ENCODE measurements around the gene SORBS2.

The SORBS2 gene

DNA sequence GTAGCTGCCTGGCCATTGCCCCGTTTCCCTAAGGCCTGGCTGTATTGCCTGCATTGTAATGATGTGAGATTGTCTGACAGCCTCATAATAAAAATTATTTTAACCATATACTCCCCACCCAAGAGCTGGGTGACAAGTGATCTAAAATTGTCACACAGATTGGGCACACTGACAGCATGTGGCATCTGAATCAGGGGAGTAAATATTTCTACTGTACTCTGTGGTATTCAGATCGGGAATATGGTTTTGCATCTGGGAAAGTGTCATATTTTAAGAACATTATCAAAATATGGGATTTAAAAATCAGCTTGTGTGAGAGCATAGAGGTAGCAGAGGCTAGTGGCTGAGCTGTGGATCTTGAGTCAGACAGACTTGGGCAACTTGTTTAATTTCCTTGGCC is 140.9 kb downstream of the SORBS2 start:
- TF ChIP-seq JUND (IDR thresholded peaks at IDR 0.05; ENCODE audit: low read depth), result no peak
- no peak for DNase-seq (ENCODE audit: low read depth in 1 of 2, low spot score in 1 of 2)
- in situ Hi-C loops (cut with HindIII; ENCODE audit: low pct_unique_long_range_greater_than_20kb, low sequenced_read_pairs), result no loop called here

DNA sequence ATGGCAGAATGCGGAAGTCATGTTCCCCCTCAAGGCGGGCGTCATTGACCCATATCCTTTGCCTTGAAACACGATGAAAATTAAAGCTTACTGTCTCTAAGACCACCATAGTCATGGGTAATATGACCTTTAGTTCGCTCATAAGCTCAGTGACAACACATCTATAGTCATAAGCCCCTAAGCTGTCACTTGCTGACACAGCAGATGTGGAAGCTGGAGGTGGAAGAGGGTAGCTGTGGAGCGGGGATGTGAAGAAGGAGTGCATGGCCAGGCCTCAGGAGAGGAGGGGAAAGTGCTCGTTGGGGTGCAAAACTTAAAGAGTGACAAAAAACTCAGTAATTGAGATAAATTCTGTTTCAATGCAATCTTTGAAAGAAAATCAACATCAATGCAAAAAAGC is 142.7 kb downstream of the SORBS2 start:
- no peak for DNase-seq (ENCODE audit: low read depth in 1 of 2, low spot score in 1 of 2)
- no peak for TF ChIP-seq JUND (IDR thresholded peaks at IDR 0.05; ENCODE audit: low read depth)
- in situ Hi-C loops (cut with HindIII; ENCODE audit: low pct_unique_long_range_greater_than_20kb, low sequenced_read_pairs), result no loop called here

DNA sequence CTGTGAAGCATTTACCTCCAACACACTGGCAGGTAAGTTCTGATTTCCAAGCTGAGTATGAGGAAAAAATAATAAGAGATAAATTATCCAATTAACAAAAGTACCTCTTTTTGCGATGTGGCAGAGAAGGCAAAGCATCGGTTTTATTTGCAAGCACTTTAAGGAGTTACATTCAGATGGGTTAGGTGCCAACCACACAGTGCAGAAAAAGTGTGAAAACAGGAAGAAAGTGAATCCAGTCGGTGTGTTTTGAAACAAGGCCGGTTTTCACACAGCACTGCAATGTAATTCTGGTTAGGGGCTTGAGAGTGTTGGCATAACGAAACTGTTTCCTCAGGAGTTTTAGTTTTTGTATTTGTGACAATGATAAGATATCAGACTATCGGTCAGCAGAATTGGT is 145.8 kb downstream of the SORBS2 start:
- DNase-seq (ENCODE audit: low read depth in 1 of 2, low spot score in 1 of 2), result no peak
- in situ Hi-C loops (cut with HindIII; ENCODE audit: low pct_unique_long_range_greater_than_20kb, low sequenced_read_pairs), result no loop called here
- TF ChIP-seq JUND (IDR thresholded peaks at IDR 0.05; ENCODE audit: low read depth), result no peak

DNA sequence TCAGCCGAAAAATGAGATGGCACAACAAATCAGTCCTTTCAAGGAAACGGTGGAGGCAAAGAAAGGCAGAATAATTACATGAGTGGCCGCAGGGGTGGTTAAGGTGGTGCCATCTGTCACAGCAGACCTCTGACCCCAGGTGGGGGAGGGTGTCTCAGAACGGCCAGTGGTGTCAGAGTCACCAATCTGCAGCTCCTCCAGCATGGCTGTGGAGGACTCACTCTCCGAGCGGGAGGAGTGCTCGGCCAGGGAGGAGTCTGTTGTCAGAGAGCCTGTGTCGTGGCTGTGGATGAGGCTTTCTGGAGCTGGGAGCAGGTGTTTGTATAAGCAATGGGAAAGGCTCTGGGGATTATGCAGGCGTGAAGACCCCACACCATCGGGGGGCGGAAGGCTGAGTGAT is 146.3 kb downstream of the SORBS2 start:
- TF ChIP-seq JUND (IDR thresholded peaks at IDR 0.05; ENCODE audit: low read depth), result no peak
- no peak for DNase-seq (ENCODE audit: low read depth in 1 of 2, low spot score in 1 of 2)
- in situ Hi-C loops (cut with HindIII; ENCODE audit: low pct_unique_long_range_greater_than_20kb, low sequenced_read_pairs), result no loop called here

DNA sequence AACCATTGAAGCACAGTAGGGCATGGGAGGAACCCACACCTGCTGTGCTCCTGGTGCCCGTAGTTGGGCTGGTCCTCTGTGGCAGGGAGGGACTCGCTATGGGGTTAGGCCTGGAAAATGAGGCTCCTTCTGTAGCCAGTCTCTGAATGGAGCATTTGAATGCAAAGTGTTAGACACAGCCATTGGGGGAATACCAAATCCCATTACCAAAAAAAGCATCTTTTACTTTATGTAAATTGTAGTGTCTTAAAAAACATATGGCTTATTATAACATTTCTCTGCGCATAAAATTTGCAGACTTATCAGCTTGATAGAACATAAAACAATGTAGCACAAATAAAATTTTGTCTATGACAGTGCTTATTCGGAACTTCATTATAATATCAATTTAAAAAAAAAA is 147.5 kb downstream of the SORBS2 start:
- no peak for DNase-seq (ENCODE audit: low read depth in 1 of 2, low spot score in 1 of 2)
- in situ Hi-C loops (cut with HindIII; ENCODE audit: low pct_unique_long_range_greater_than_20kb, low sequenced_read_pairs), result no loop called here
- TF ChIP-seq JUND (IDR thresholded peaks at IDR 0.05; ENCODE audit: low read depth), result no peak

DNA sequence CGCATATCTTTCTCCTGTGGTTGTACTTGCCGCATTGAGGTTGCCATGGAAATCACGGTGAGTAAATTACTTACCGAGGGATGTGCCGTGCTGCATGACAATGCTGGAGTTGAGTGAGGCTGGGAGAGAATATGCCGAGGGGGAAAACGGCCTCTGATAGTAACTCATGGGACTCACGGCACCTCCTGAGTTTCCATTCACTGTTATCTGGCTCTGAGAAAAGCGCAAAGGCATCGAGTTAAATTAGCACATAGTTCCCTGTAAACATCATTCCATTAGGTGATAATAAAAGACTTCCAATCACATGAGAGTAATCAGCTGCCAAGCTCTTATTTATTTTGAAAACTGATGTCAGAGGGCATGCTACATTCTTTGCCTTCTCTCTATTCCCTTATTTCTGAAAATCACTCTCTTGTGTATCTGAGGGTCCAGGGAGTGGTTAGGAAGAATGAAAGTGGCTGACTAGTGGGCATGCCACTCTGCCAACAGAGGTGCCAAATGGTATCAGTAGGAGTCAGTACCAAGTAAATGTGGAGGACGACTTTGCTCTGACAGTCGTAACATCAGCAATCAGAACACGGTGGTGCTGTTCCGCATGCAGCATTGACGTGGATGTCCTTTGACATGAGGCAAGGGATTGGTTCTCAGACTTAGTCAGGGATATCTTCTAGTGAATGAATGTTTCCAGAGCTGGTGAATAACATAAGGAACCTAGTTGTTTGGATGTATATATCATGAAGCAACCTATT is 149.8 kb downstream of the SORBS2 start:
- DNase-seq (ENCODE audit: low read depth in 1 of 2, low spot score in 1 of 2), result no peak
- in situ Hi-C loops (cut with HindIII; ENCODE audit: low pct_unique_long_range_greater_than_20kb, low sequenced_read_pairs), result no loop called here
- no peak for TF ChIP-seq JUND (IDR thresholded peaks at IDR 0.05; ENCODE audit: low read depth)

DNA sequence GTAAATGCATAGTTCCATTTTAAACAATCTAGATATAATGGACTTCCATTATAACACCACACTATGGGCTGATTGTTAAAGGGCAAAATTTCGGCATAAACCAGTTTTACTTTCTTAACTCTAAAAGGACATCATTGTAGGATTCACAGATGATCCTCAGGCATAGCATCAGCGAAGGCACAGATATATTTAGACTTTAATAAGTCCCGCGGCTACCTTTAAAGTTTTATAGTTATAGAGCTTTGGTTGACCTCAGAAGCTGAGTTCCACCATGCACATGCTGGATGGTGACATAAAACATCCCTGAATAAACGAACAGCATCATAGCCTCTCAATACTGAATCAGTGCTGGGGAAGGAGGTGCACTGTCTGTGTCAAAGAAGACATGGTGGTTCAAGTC is 151.7 kb downstream of the SORBS2 start:
- in situ Hi-C loops (cut with HindIII; ENCODE audit: low pct_unique_long_range_greater_than_20kb, low sequenced_read_pairs), result no loop called here
- no peak for DNase-seq (ENCODE audit: low read depth in 1 of 2, low spot score in 1 of 2)
- TF ChIP-seq JUND (IDR thresholded peaks at IDR 0.05; ENCODE audit: low read depth), result no peak

DNA sequence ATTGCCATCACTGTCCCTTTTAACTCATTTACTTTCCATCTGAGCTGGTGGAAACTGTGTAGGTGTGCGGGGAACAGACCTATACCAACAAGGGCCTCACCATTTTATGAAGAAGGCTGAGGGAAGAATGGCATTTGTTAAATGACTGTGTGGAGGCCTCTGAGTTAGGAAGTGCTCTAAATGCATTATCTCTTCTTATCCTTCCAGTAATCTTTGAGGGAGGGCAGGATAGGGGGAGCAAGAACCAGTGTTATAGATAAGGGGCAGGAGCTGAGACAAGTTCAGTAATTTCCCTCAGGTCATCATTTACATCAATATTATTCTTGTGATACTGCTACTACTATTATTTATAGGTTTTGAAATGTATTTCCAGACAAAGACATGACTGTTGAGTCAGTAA is 154.3 kb downstream of the SORBS2 start:
- no peak for TF ChIP-seq JUND (IDR thresholded peaks at IDR 0.05; ENCODE audit: low read depth)
- in situ Hi-C loops (cut with HindIII; ENCODE audit: low pct_unique_long_range_greater_than_20kb, low sequenced_read_pairs), result no loop called here
- DNase-seq (ENCODE audit: low read depth in 1 of 2, low spot score in 1 of 2), result no peak

DNA sequence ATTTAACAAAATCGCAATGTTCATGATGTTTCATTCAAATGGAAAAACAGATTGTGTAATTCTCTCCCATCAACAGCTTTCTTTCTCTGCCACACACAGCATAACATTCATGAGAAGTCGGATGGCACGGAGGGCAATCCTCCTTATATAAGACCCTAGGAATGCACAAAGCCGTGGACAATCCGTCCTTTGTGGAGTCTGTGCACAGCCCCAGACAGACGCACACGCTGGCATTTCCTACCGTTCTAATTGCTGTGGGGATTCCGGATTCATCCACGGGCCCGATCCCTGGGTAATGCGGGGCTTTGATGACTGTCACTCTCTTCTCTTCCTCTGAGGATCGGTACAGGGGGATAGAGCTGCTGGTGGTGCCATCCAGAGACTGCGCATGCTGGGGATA is 154.8 kb downstream of the SORBS2 start:
- no peak for TF ChIP-seq JUND (IDR thresholded peaks at IDR 0.05; ENCODE audit: low read depth)
- in situ Hi-C loops (cut with HindIII; ENCODE audit: low pct_unique_long_range_greater_than_20kb, low sequenced_read_pairs), result no loop called here
- no peak for DNase-seq (ENCODE audit: low read depth in 1 of 2, low spot score in 1 of 2)

DNA sequence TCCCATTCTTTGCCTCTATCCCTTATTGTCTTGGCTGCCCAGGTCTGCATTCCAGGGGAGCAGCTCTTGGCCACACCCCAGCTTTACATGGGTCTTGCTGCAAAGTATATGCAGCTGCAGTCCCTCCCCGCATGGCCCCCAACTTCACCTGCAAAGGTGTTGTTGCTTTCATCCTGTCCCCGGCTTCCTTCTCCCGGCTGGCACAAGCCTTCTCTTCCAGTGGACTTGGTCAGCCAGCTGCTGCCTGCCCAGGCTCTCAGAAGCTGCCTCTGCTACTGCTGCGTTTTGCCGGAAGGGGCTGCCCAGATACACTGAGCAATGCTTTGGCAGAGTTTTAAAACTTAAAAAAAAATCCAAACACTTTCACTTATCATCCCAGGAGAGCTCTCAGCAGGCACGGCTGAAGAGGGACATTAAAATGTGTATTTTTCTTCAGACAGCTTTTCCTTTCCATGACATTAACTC is 155.5 kb downstream of the SORBS2 start:
- TF ChIP-seq JUND (IDR thresholded peaks at IDR 0.05; ENCODE audit: low read depth), result no peak
- in situ Hi-C loops (cut with HindIII; ENCODE audit: low pct_unique_long_range_greater_than_20kb, low sequenced_read_pairs), result no loop called here
- DNase-seq (ENCODE audit: low read depth in 1 of 2, low spot score in 1 of 2), result no peak

DNA sequence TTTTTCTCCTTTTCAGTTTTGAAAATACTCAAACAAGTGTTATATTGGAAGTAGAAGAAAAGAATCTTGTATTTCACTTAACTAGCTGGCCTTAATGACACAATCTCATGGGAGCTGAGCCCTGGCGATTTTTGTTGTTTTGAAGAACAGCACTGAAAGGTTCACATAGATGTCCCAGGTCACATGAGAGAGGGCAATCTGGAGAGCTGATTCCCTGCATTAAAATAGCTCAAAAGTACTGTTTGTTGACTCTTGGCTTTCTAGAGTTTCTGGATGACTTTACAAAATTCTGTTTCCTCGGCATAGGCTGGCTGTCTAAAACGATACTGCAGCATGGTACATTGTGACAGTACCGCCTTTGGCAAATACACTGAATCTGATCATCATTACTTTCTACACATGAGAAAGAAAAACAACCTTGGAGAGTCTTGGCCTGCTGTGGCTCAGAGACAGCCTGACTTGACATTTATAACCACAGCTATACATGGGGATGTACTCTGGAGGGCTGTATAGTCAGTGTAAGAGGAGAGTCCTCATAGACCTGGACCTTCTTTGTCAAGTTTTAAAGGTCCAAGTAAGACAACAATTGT is 156.9 kb downstream of the SORBS2 start:
- DNase-seq (ENCODE audit: low read depth in 1 of 2, low spot score in 1 of 2), result peak in 1 of 2 experiments; percentile 23
- TF ChIP-seq JUND (IDR thresholded peaks at IDR 0.05; ENCODE audit: low read depth), result no peak
- in situ Hi-C loops (cut with HindIII; ENCODE audit: low pct_unique_long_range_greater_than_20kb, low sequenced_read_pairs), result no loop called here

DNA sequence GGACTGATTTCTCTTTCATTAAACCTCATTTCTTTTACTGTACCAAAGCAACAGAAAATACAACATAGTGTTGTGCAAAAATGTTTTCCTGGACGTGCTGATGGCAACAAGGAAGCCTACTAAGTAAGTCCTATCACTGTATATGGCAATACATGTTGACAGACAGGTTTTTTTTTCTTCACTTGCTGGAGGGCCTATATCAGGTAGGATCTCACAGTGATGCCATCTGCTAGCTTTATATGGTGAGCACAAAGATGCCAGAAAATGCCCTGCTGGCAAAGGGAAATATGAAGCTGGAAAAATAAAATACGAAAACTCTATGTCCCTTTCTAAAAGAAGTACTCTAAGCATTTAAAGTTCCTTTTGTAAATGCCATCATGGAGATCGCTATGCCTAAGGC is 157.7 kb downstream of the SORBS2 start:
- TF ChIP-seq JUND (IDR thresholded peaks at IDR 0.05; ENCODE audit: low read depth), result 0 out of 2 replicates have a peak, but pooled peaks have one; percentile 18
- peak; percentile 5 to 68 for DNase-seq (ENCODE audit: low read depth in 1 of 2, low spot score in 1 of 2)
- in situ Hi-C loops (cut with HindIII; ENCODE audit: low pct_unique_long_range_greater_than_20kb, low sequenced_read_pairs), result no loop called here

DNA sequence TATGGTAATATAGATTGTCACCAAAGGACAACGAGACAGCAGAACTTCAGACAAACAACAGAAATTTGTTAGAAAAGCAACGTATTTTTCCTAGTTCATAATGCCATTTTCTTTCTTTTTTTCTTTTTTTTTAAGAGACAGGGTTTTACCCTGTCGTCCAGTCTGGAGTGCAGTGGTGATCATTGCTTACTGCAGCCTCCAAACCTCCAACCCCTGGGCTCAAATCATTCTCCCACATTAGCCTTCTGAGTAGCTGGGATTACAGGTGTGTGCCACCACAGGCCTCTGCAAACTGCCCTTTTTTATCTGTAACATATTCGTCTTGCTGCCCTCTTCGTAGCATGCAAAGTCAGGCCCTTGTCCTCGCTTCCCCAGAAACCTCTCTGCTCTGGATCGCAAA is 160.1 kb downstream of the SORBS2 start:
- TF ChIP-seq JUND (IDR thresholded peaks at IDR 0.05; ENCODE audit: low read depth), result no peak
- DNase-seq (ENCODE audit: low read depth in 1 of 2, low spot score in 1 of 2), result no peak
- in situ Hi-C loops (cut with HindIII; ENCODE audit: low pct_unique_long_range_greater_than_20kb, low sequenced_read_pairs), result no loop called here

Data from T47D (cell line).